Hepatocyte (in vitro differentiated cells): ENCODE measurements around the gene EML4. TPM values are rescaled to one million over a fixed set of nuclear protein-coding genes. Genes with fewer than 3 reads are reported as not detected.
"Not testable (repeated sequence)": the region's sequence is repeated elsewhere in the genome, so short reads cannot be mapped to it uniquely, and the experiment has no call there.

Experiments used
- DNase-seq: peaks from one replicate; pipeline ENCODE4 v3.0.0-alpha.2; 2016; ENCODE audit warnings: low spot score
- H2AFZ ChIP-seq: fragments of 200-600 bp; sonication (generic); 2 replicates; pipeline ENCODE4 v1.6.0; 2016; ENCODE audit warnings: antibody characterized with exemption, mild to moderate bottlenecking
- H3K27ac ChIP-seq: fragments of 200-600 bp; sonication (generic); 2 replicates; pipeline ENCODE4 v1.5.1; 2016; ENCODE audit warnings: mild to moderate bottlenecking
- H3K27me3 ChIP-seq: fragments of 200-600 bp; sonication (generic); 2 replicates; pipeline ENCODE4 v1.6.1; 2016
- H3K36me3 ChIP-seq: fragments of 200-600 bp; sonication (generic); replicated peaks from 2 replicates; pipeline ENCODE4 v1.5.1; 2016; ENCODE audit warnings: low read depth; ENCODE audit not compliant: insufficient read depth
- H3K4me1 ChIP-seq: fragments of 200-600 bp; sonication (generic); 2 replicates; pipeline ENCODE4 v1.5.1; 2016; ENCODE audit warnings: mild to moderate bottlenecking, moderate library complexity; ENCODE audit not compliant: insufficient read depth
- H3K4me2 ChIP-seq: fragments of 200-600 bp; sonication (generic); 2 replicates; pipeline ENCODE4 v1.6.0; 2016
- H3K4me3 ChIP-seq: fragments of 200-600 bp; sonication (generic); 2 replicates; pipeline ENCODE4 v1.5.1; 2016; ENCODE audit warnings: mild to moderate bottlenecking
- H3K79me2 ChIP-seq: fragments of 200-600 bp; sonication (generic); 2 replicates; pipeline ENCODE4 v1.6.0; 2017; ENCODE audit warnings: mild to moderate bottlenecking
- H3K9me2 ChIP-seq: fragments of 200-600 bp; sonication (generic); replicated peaks from 2 replicates; pipeline ENCODE4 v1.6.0; 2017; ENCODE audit warnings: mild to moderate bottlenecking; ENCODE audit not compliant: insufficient read depth
- H3K9me3 ChIP-seq: fragments of 200-600 bp; sonication (generic); 2 replicates; pipeline ENCODE4 v1.5.1; 2016; ENCODE audit warnings: low read depth, mild to moderate bottlenecking
- H4K20me1 ChIP-seq: fragments of 200-600 bp; sonication (generic); 2 replicates; pipeline ENCODE4 v1.6.0; 2016; ENCODE audit warnings: mild to moderate bottlenecking; ENCODE audit not compliant: insufficient read depth, poor library complexity, severe bottlenecking
- CTCF ChIP-seq: fragments of 200-600 bp; sonication (generic); IDR thresholded peaks from 2 replicates; pipeline ENCODE4 v1.5.1; 2016; ENCODE audit warnings: antibody characterized with exemption, mild to moderate bottlenecking; ENCODE audit not compliant: poor library complexity
- EZH2 ChIP-seq: fragments of 200-600 bp; sonication (generic); IDR thresholded peaks from 2 replicates; pipeline ENCODE4 v1.6.1; 2016; ENCODE audit warnings: antibody characterized with exemption, mild to moderate bottlenecking, borderline replicate concordance
- EZH2phosphoT487 ChIP-seq: fragments of 200-600 bp; sonication (generic); IDR thresholded peaks from one replicate; pipeline ENCODE4 v1.6.1; 2018; ENCODE audit warnings: antibody characterized with exemption, mild to moderate bottlenecking, low read depth, moderate library complexity; ENCODE audit not compliant: unreplicated experiment, severe bottlenecking
- WGBS: methylation state at CpG from one replicate; pipeline ENCODE4 v1.1.6; 2016; ENCODE audit warnings: low lambda C conversion rate; ENCODE audit errors: missing lambda C conversion rate; 5-methylcytosine and 5-hydroxymethylcytosine counted together
- polyA plus RNA-seq: library from polyadenylated mRNA; unstranded; fragments of >200 nt; fragmentation: Nextera tagmentation; extraction: Ambion mirVana; gene quantifications from 2 replicates; pipeline ENCODE4 v1.2.1, GENCODE V29; 2016
- total RNA-seq: library from RNA; depleted of rRNA; stranded (reverse); fragments of >200 nt; gene quantifications from 2 replicates; pipeline ENCODE4 v1.2.3, GENCODE V29; 2014

The EML4 gene
- total and polyA plus RNA-seq, 2 experiments from 2014 or later = 49.9 to 86.8 TPM

GRCh38 chr2:42267530-42267929 lies 98.4 kb downstream of the EML4 start:
- no peaks in the 10 kb centered on the region for H4K20me1 ChIP-seq
- no peak overlapping the region for H3K4me2 ChIP-seq
- H3K27me3 ChIP-seq = no peaks in the 10 kb centered on the region
- H3K27ac ChIP-seq = no peak overlapping the region
- H3K4me1 ChIP-seq = no peaks in the 10 kb centered on the region
- no peaks in the 10 kb centered on the region for H3K9me2 ChIP-seq
- 65% methylated on average over 1 of the region's 1 CpG for WGBS
- TF ChIP-seq CTCF (no peak), EZH2phosphoT487 (no peak), EZH2 (no peak)
- no peak overlapping the region for H3K4me3 ChIP-seq
- DNase-seq = no peak
- H3K36me3 ChIP-seq = no peaks in the 10 kb centered on the region
- H3K79me2 ChIP-seq = no peaks in the 10 kb centered on the region
- H3K9me3 ChIP-seq = no peaks in the 10 kb centered on the region
- H2AFZ ChIP-seq = no peak overlapping the region

GRCh38 chr2:42268528-42269151 lies 99.5 kb downstream of the EML4 start:
- Histone ChIP-seq H2AFZ (no peak overlapping the region), H4K20me1 (no peaks in the 10 kb centered on the region), H3K36me3 (no peaks in the 10 kb centered on the region), H3K4me1 (no peaks in the 10 kb centered on the region), H3K4me3 (no peak overlapping the region), H3K9me3 (no peaks in the 10 kb centered on the region), H3K27me3 (no peaks in the 10 kb centered on the region), H3K79me2 (no peaks in the 10 kb centered on the region), H3K9me2 (no peaks in the 10 kb centered on the region), H3K27ac (no peak overlapping the region), H3K4me2 (no peak overlapping the region)
- DNase-seq = no peak
- no peak for TF ChIP-seq EZH2phosphoT487
- TF ChIP-seq CTCF = no peak
- no peak for TF ChIP-seq EZH2
- 91% methylated on average over 5 of the region's 5 CpGs for WGBS

- Histone ChIP-seq H3K27me3 (no peaks in the 10 kb centered on the region), H4K20me1 (no peaks in the 10 kb centered on the region), H3K9me3 (no peaks in the 10 kb centered on the region), H3K79me2 (no peaks in the 10 kb centered on the region), H3K27ac (no peak overlapping the region), H3K4me2 (no peak overlapping the region), H2AFZ (no peak overlapping the region), H3K4me3 (no peak overlapping the region), H3K4me1 (no peaks in the 10 kb centered on the region), H3K9me2 (no peaks in the 10 kb centered on the region), H3K36me3 (no peaks in the 10 kb centered on the region)
- TF ChIP-seq CTCF (no peak), EZH2 (no peak), EZH2phosphoT487 (no peak)
- DNase-seq = no peak
- WGBS = 97% methylated on average over 5 of the region's 5 CpGs
These were observed 101.6 kb downstream of the EML4 start for GRCh38 chr2:42270757-42271156.

- H3K4me3 ChIP-seq, DNase-seq, H3K79me2 ChIP-seq, H3K4me2 ChIP-seq, H4K20me1 ChIP-seq, H3K9me3 ChIP-seq, H3K27me3 ChIP-seq, H3K9me2 ChIP-seq, H2AFZ ChIP-seq, H3K27ac ChIP-seq, H3K4me1 ChIP-seq, H3K36me3 ChIP-seq: not testable (repeated sequence)
- 89% methylated on average over 5 of the region's 5 CpGs for WGBS
These were observed 102.1 kb downstream of the EML4 start for GRCh38 chr2:42271246-42271645.
